Ishikawa (cell line): ENCODE results near the gene TMEM252.

ENCODE experiments used
- CEBPB ChIP-seq: IDR thresholded peaks from 2 replicates; pipeline ENCODE4 v1.6.1; 2012
- CREB1 ChIP-seq: IDR thresholded peaks from 2 replicates; pipeline ENCODE4 v1.6.1; 2012; ENCODE audit warnings: low read depth
- EGR1 ChIP-seq: IDR thresholded peaks from 2 replicates; pipeline ENCODE4 v1.6.1; 2012
- EP300 ChIP-seq: IDR thresholded peaks from 2 replicates; pipeline ENCODE4 v1.6.1; 2012; ENCODE audit warnings: borderline replicate concordance
- FOXM1 ChIP-seq: IDR thresholded peaks from 2 replicates; pipeline ENCODE4 v1.6.1; 2012; ENCODE audit warnings: low read depth, borderline replicate concordance
- NFIC ChIP-seq: IDR thresholded peaks from 2 replicates; pipeline ENCODE4 v1.6.1; 2012
- RAD21 ChIP-seq: IDR thresholded peaks from 2 replicates; pipeline ENCODE4 v1.6.1; 2012; ENCODE audit warnings: low read depth
- TCF12 ChIP-seq: IDR thresholded peaks from 2 replicates; pipeline ENCODE4 v1.6.1; 2012; ENCODE audit warnings: low read depth
- TEAD4 ChIP-seq: IDR thresholded peaks from 2 replicates; pipeline ENCODE4 v1.6.1; 2012
- ZBTB7A ChIP-seq: IDR thresholded peaks from 2 replicates; pipeline ENCODE4 v1.6.1; 2012; ENCODE audit warnings: low read depth
- TF ChIP-seq, protein P1 (sequence below): IDR thresholded peaks from 2 replicates; pipeline ENCODE4 v1.6.1; 2012
- TF ChIP-seq, protein P2 (sequence below): IDR thresholded peaks from 2 replicates; pipeline ENCODE4 v1.6.1; 2012
- TF ChIP-seq, protein P3 (sequence below): IDR thresholded peaks from 2 replicates; pipeline ENCODE4 v1.6.1; 2012; ENCODE audit warnings: low read depth, mild to moderate bottlenecking

DNA sequence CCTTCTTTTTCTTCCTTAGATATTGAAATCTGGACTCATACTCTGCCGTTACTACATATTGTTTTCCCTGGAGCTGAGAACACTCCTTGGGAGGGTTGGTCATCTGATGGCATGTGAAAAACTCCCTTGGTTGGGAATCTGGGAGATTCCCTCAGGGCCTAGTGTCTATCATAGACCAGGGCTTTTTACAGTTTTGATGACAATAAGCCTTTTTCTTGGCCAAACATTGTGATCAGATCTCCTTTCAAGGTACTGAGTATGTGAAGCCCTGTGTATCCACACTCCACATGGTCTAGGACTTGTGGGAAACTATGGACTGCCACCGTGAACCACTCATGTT lies 32.9 kb downstream of the TMEM252 start:
- no peak for TF ChIP-seq CREB1
- TF ChIP-seq RAD21, result no peak
- TF ChIP-seq NFIC, result no peak
- TF ChIP-seq, protein P1, sequence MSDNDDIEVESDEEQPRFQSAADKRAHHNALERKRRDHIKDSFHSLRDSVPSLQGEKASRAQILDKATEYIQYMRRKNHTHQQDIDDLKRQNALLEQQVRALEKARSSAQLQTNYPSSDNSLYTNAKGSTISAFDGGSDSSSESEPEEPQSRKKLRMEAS, result no peak
- no peak for TF ChIP-seq EGR1
- no peak for TF ChIP-seq TEAD4
- TF ChIP-seq, protein P2, sequence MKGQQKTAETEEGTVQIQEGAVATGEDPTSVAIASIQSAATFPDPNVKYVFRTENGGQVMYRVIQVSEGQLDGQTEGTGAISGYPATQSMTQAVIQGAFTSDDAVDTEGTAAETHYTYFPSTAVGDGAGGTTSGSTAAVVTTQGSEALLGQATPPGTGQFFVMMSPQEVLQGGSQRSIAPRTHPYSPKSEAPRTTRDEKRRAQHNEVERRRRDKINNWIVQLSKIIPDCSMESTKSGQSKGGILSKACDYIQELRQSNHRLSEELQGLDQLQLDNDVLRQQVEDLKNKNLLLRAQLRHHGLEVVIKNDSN, result no peak
- no peak for TF ChIP-seq ZBTB7A
- no peak for TF ChIP-seq CEBPB
- no peak for TF ChIP-seq EP300
- TF ChIP-seq FOXM1, result no peak
- no peak for TF ChIP-seq TCF12
- TF ChIP-seq, protein P3, sequence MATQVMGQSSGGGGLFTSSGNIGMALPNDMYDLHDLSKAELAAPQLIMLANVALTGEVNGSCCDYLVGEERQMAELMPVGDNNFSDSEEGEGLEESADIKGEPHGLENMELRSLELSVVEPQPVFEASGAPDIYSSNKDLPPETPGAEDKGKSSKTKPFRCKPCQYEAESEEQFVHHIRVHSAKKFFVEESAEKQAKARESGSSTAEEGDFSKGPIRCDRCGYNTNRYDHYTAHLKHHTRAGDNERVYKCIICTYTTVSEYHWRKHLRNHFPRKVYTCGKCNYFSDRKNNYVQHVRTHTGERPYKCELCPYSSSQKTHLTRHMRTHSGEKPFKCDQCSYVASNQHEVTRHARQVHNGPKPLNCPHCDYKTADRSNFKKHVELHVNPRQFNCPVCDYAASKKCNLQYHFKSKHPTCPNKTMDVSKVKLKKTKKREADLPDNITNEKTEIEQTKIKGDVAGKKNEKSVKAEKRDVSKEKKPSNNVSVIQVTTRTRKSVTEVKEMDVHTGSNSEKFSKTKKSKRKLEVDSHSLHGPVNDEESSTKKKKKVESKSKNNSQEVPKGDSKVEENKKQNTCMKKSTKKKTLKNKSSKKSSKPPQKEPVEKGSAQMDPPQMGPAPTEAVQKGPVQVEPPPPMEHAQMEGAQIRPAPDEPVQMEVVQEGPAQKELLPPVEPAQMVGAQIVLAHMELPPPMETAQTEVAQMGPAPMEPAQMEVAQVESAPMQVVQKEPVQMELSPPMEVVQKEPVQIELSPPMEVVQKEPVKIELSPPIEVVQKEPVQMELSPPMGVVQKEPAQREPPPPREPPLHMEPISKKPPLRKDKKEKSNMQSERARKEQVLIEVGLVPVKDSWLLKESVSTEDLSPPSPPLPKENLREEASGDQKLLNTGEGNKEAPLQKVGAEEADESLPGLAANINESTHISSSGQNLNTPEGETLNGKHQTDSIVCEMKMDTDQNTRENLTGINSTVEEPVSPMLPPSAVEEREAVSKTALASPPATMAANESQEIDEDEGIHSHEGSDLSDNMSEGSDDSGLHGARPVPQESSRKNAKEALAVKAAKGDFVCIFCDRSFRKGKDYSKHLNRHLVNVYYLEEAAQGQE, result no peak
